LNCaP clone FGC (cell line): Measurements from ENCODE around the gene OR10G7.
"Not testable (repeated sequence)": the region's sequence is repeated elsewhere in the genome, so short reads cannot be mapped to it uniquely, and the experiment has no call there.

Experiments used
- DNase-seq: peaks from one replicate; pipeline ENCODE4 v3.0.0-alpha.2; 2011; ENCODE audit warnings: low read depth
- H3K4me3 ChIP-seq: 2 replicates; pipeline ENCODE4 v1.5.1; 2011; ENCODE audit warnings: mild to moderate bottlenecking, low read depth, low read length, control low read depth
- CTCF ChIP-seq: IDR thresholded peaks from 2 replicates; pipeline ENCODE4 v1.5.1; 2012; ENCODE audit warnings: mild to moderate bottlenecking; ENCODE audit not compliant: control insufficient read depth, insufficient read depth; ENCODE audit errors: extremely low read depth

OR10G7 gene

DNA sequence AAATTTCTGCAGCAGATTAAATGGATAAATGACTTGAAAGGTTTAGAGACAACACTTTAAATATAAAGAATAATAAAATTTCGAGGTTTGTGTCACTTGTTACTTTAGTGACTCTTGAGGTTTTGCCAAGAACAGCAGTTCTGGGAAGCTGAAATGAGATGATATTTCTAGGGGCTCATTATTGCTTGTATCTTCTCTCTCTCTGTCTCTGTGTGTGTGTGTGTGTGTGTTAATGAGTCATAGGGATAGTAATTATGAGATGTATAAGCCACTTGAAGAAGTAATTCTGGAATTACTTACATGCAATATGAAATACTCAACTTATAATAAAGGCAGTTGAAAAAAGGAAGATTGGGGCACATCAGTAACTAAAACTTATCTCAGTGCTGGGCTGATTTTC lies 9.6 kb upstream of the OR10G7 start:
- TF ChIP-seq CTCF, result no peak
- H3K4me3 ChIP-seq, result no peak overlapping the region
- DNase-seq, result no peak

DNA sequence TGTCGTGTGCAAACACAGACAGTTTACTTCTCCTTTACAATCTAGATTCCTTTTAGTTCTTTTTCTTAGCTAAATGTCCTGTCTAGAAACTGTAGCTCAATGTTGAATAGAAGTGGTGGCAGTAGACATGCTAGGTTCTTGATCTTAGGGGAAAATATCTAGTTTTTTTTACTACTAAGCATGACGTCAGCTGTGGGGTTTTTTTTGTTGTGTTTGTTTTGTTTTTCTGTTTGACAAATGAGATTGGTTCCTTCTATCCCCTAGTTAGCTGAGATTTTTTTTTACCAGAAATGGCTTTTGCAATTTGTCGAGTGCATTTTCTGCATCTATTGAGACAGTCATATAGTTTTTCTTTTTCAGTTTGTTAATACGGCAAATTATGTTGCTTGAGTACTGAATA lies 2.3 kb upstream of the OR10G7 start:
- no peak for DNase-seq
- no peak overlapping the region for H3K4me3 ChIP-seq

GRCh38 chr11:124039557-124039956 lies 1.6 kb downstream of the OR10G7 start:
- no peak overlapping the region for H3K4me3 ChIP-seq
- no peak for DNase-seq
- TF ChIP-seq CTCF, result no peak

More for the DNA sequence above, 2.3 kb upstream of the OR10G7 start:
- no peak for TF ChIP-seq CTCF

DNA sequence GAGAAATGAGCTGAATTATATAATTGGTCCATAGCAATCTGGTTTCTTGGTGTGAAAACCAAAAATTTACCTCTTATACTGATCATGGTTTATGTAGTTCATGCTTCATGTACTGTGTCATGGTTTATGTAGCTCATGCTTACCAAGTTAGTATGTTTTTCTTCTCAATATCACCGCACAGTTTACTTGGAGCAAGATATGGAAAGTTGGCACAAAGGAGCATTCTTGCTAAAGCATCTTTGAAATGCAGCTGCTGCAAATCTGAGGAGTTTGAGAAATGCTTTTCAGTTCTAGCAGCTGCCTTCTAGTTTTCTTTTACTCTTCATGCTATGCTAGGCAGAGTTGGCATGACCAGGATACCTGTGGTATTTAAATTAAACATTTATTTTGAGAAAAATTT lies 4.5 kb downstream of the OR10G7 start:
- H3K4me3 ChIP-seq, result no peak overlapping the region
- TF ChIP-seq CTCF, result no peak
- DNase-seq, result no peak

DNA sequence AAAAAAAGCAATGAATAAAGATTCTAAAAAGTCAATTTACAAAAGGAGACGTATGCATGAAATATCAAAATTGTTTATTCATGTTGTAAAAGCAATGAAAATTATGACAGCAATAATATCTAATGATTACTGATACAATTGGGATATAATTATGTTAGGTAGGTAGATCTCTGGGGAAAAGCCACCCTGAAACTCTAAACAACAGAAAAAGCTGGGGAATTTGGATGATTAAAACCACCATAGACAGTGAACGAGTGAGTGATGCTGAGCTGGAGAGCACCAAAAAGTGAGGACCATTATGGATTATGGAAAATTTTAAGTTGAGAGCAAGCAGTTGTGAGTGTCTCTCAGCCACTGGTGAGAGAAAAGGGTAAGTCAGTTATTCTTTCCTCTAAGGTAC lies 14.6 kb downstream of the OR10G7 start, which contains the start of gene OR10G8:
TSS of gene OR10G8 (plus strand) at position 301 of the 400 bp plus-strand sequence. CDS start 2,825 bp downstream, outside the sequence.
- no peak within 1 kb of the TSS for H3K4me3 ChIP-seq
- no peak for DNase-seq
- TF ChIP-seq CTCF, result no peak

DNA sequence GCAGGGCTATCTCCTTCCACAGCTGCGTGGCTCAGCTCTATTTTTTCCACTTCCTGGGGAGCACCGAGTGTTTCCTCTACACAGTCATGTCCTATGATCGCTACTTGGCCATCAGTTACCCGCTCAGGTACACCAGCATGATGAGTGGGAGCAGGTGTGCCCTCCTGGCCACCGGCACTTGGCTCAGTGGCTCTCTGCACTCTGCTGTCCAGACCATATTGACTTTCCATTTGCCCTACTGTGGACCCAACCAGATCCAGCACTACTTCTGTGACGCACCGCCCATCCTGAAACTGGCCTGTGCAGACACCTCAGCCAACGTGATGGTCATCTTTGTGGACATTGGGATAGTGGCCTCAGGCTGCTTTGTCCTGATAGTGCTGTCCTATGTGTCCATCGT lies 25.3 kb downstream of the OR10G7 start:
- DNase-seq, H3K4me3 ChIP-seq: not testable (repeated sequence)

DNA sequence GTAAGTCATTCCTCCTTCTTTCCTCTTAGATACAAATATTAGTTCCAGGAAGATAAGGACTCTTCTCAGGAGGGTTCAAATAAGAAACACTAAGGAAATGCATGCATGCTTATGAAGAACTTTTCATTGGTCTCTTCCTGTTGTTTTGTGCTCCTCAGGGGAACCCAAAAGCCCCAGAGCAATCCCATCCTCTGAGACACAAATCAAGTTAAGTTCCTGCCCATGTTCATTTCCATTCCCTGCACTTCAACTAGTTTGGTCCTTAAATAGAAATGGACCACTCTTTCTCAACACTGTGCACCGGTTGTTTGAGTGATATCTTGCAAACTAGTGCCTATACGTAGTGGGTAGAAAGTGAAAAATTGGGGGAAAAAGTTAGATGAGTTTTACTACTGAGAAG lies 28.4 kb downstream of the OR10G7 start, which contains the start of gene OR10G4:
TSS of gene OR10G4 (plus strand) at position 301 of the 400 bp plus-strand sequence. CDS start 2,578 bp downstream, outside the sequence.
- TF ChIP-seq CTCF, result no peak
- no peak within 1 kb of the TSS for H3K4me3 ChIP-seq
- no peak for DNase-seq
